GM12891 (cell line): ENCODE results near the gene HIGD2B.

ENCODE experiments used
- POLR2A ChIP-seq: IDR thresholded peaks from 2 replicates; pipeline ENCODE4 v1.6.1; 2011; ENCODE audit warnings: low read depth, low read length, control low read depth
- POLR2AphosphoS5 ChIP-seq: IDR thresholded peaks from 2 replicates; pipeline ENCODE4 v1.6.1; 2011; ENCODE audit warnings: low read depth, low read length, control low read depth
- SPI1 ChIP-seq: IDR thresholded peaks from 2 replicates; pipeline ENCODE4 v1.6.1; 2011; ENCODE audit warnings: low read depth, low read length, control low read depth
- TAF1 ChIP-seq: IDR thresholded peaks from 2 replicates; pipeline ENCODE4 v1.6.1; 2011; ENCODE audit warnings: low read depth, low read length, control low read depth

DNA sequence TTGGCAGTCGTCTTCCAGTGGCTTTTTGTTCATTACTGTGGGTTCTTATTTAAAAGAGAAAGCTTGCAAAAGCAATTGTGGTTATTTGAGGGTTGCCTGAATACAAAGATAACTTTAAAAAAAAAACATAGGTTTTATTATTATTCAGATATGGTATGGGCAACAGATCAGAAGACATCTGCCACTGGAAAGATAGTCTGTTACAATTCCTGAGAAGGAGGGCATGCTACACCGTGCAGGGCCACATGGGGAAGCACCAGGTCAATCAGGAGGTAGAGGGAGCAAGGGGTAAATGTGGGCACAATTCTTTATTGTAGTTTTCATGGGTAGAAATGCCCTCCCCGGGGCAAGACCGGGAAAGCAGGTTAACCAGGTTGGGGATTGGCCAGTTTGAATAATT is 46.5 kb upstream of the HIGD2B start:
- no peak for TF ChIP-seq POLR2A
- no peak for TF ChIP-seq POLR2AphosphoS5
- no peak for TF ChIP-seq TAF1
- no peak for TF ChIP-seq SPI1
